Measurements from ENCODE around the gene PFKM.
A peak's percentile ranks its signal among the peaks of the same experiment; 100 is the strongest.

The PFKM gene

GRCh38 chr12:48157889-48158370 is 38.8 kb downstream of the PFKM start:
- DNase-seq, result no peak

- no peak for DNase-seq
Measured at GRCh38 chr12:48160046-48160445, 40.9 kb downstream of the PFKM start.

GRCh38 chr12:48160807-48161206 is 41.6 kb downstream of the PFKM start:
- DNase-seq, result no peak

GRCh38 chr12:48163150-48163747 is 44.1 kb downstream of the PFKM start:
- no peak for DNase-seq

- DNase-seq, result no peak
Measured at GRCh38 chr12:48164451-48164850, 45.3 kb downstream of the PFKM start.

- peak; percentile 72 for DNase-seq
Measured at GRCh38 chr12:48165089-48165981, 46.2 kb downstream of the PFKM start.

GRCh38 chr12:48169011-48169410 is 49.8 kb downstream of the PFKM start:
- no peak for DNase-seq

- no peak for DNase-seq
Measured at GRCh38 chr12:48175613-48176416, 56.7 kb downstream of the PFKM start.

- no peak for DNase-seq
Measured at GRCh38 chr12:48176417-48176751, 57.2 kb downstream of the PFKM start.

GRCh38 chr12:48177982-48178381 is 58.8 kb downstream of the PFKM start:
- no peak for DNase-seq

GRCh38 chr12:48179466-48179865 is 60.3 kb downstream of the PFKM start:
- DNase-seq, result no peak

- DNase-seq, result no peak
Measured at GRCh38 chr12:48180424-48180823, 61.3 kb downstream of the PFKM start.

- DNase-seq, result no peak
Measured at GRCh38 chr12:48180857-48181495, 61.8 kb downstream of the PFKM start.

- DNase-seq, result no peak
Measured at GRCh38 chr12:48182631-48183030, 63.5 kb downstream of the PFKM start.

GRCh38 chr12:48183091-48183875 is 64.1 kb downstream of the PFKM start, which contains the start of gene CCDC184:
Gene CCDC184, plus strand, starts transcription at chr12:48183644. Its CDS starts 479 bp downstream, at chr12:48184123.
- DNase-seq, result peak; percentile 82

GRCh38 chr12:48183876-48184548 is 64.8 kb downstream of the PFKM start:
- no peak for DNase-seq

GRCh38 chr12:48184549-48184922 is 65.4 kb downstream of the PFKM start:
- no peak for DNase-seq

GRCh38 chr12:48185181-48185919 is 66.2 kb downstream of the PFKM start:
- no peak for DNase-seq

- DNase-seq, result no peak
Measured at GRCh38 chr12:48187916-48188695, 68.9 kb downstream of the PFKM start.
